Uterus (tissue), 4 donors: ENCODE results near the gene ZNF891. TPM values are rescaled to one million over a fixed set of nuclear protein-coding genes. Genes with fewer than 3 reads are reported as not detected.
A peak's percentile ranks its signal among the peaks of the same experiment; 100 is the strongest.

Source experiments
- DNase-seq, 2 donors: peaks; one replicate each; pipeline ENCODE4 v3.0.0-alpha.2; 2019 to 2020
- H3K27ac ChIP-seq, 2 donors: fragments of 200-600 bp; sonication (generic); 1 replicate in 1 of 2; 2 replicates in 1 of 2; pipeline ENCODE4 v1.5.1; 2016 to 2018
- H3K27me3 ChIP-seq, 2 donors: fragments of 200-600 bp; sonication (generic); one replicate each; pipeline ENCODE4 v1.5.1; 2018 to 2019; ENCODE audit warnings: control low read depth in 1 of 2
- H3K36me3 ChIP-seq, 2 donors: fragments of 200-600 bp; sonication (generic); one replicate each; pipeline ENCODE4 v1.5.1; 2019; ENCODE audit warnings: control low read depth in 1 of 2
- H3K4me1 ChIP-seq, 2 donors: fragments of 200-600 bp; sonication (generic); one replicate each; pipeline ENCODE4 v1.5.1; 2018 to 2019; ENCODE audit warnings: control low read depth in 1 of 2
- H3K4me3 ChIP-seq, 2 donors: fragments of 200-600 bp; sonication (generic); 1 replicate in 1 of 2; 2 replicates in 1 of 2; pipeline ENCODE4 v1.5.1; 2018 to 2019; ENCODE audit warnings: mild to moderate bottlenecking in 1 of 2
- H3K9me3 ChIP-seq, 2 donors: fragments of 200-600 bp; sonication (generic); one replicate each; pipeline ENCODE4 v1.5.1; 2019; ENCODE audit warnings: control low read depth in 1 of 2
- CTCF ChIP-seq, 4 experiments: fragments of 200-600 bp in 2 of 4; fragments of 450-650 bp in 2 of 4; sonication (generic) in 2 of 4; IDR thresholded peaks; one replicate each; pipeline ENCODE4 v1.5.1; 2016 to 2019; ENCODE audit warnings: antibody characterized with exemption in 4 of 4, mild to moderate bottlenecking in 2 of 4, moderate library complexity in 1 of 4
- POLR2A ChIP-seq, 2 donors: fragments of 450-650 bp; IDR thresholded peaks; one replicate each; pipeline ENCODE4 v1.6.1; 2016; ENCODE audit warnings: antibody characterized with exemption in 2 of 2, mild to moderate bottlenecking in 1 of 2, moderate library complexity in 1 of 2
- intact Hi-C: fragments of 100-400 bp; cut with DNase I; formaldehyde crosslinking; loops from one replicate; pipeline ENCODE4 v1.15.1; 2023; ENCODE audit warnings: low total_unique reads
- total RNA-seq, 4 donors: library from RNA; depleted of rRNA in 3 of 4; stranded (reverse); fragments of >200 nt in 3 of 4; gene quantifications; one replicate each; pipeline versions ENCODE4 v1.1.0 to v1.2.4, GENCODE V29; 2014 to 2023
- donor health status: DM: yes; HTN: yes; CAD: no.

The ZNF891 gene
- total RNA-seq, 4 donors from 2014 or later = 4.1 to 9.8 (median 6.8) TPM

- H3K36me3 ChIP-seq = no peaks in the 10 kb centered on the region
- TF ChIP-seq CTCF (IDR thresholded peaks at IDR 0.05) (no peak), POLR2A (IDR thresholded peaks at IDR 0.05) (no peak)
- H3K27me3 ChIP-seq = no peaks in the 10 kb centered on the region
- intact Hi-C loops = loop anchor here (5.0 kb wide), 1 partner anchor 46 kb away; the partner anchor contains the start of gene ZNF84
- DNase-seq = no peak
- H3K4me1 ChIP-seq = no peaks in the 10 kb centered on the region
- no peak overlapping the region for H3K4me3 ChIP-seq
- H3K27ac ChIP-seq = no peak overlapping the region
- peaks cover 0 to 75% of the 10 kb centered on the region in 2 donors for H3K9me3 ChIP-seq
Observed at GRCh38 chr12:133083345-133083744, 46.7 kb downstream of the ZNF891 start.

DNA sequence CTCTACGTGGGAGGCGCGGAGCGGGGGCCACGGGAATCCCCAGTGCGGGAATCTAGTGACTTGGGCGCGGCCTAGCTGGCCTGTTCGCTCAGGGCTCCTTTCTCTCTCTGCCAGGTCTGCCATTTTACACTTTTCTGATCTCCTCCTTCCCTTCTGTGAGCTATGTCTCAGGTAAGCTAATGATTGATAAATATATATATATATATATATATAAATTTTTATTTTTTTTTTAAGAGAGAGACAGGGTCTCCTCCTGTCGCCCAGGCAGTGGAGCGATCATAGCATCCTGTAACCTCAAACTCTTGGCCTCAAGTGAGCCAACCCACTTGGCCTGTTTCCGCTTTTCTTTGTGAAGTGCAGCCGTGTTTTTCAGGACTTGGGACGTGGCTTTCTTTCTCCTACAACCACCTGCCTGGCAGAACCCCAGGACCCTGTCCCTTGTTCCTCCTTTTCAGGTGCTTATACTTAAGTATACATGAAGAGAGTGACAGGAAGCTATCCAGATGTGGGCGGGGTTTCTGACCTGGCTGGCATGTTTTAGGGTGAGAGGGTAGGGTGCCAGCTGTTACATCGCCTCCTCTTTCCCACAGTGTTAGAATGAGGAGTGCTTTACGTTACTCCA lies 48.8 kb downstream of the ZNF891 start:
- Histone ChIP-seq H3K4me3 (peak overlapping the region; percentile 91 to 95), H3K36me3 (no peaks in the 10 kb centered on the region), H3K9me3 (peaks cover 0 to 64% of the 10 kb centered on the region in 2 donors), H3K4me1 (no peaks in the 10 kb centered on the region), H3K27me3 (no peaks in the 10 kb centered on the region), H3K27ac (peak overlapping the region; percentile 96 to 98)
- DNase-seq = peak; percentile 20 to 28
- intact Hi-C loops = loop anchor here (5.0 kb wide), 1 partner anchor 44 kb away; the partner anchor contains the start of gene ZNF84
- TF ChIP-seq POLR2A (IDR thresholded peaks at IDR 0.05) (no peak), CTCF (IDR thresholded peaks at IDR 0.05) (no peak)

GRCh38 chr12:133080368-133081158 lies 49.5 kb downstream of the ZNF891 start, which contains the start of gene ZNF140:
Gene ZNF140 (plus strand): TSS chr12:133080923. CDS start chr12:133081321, 398 bp downstream.
- intact Hi-C loops = loop anchor here (5.0 kb wide), 1 partner anchor 43 kb away; the partner anchor contains the start of gene ZNF84
- Histone ChIP-seq H3K27ac (peak within 1 kb of the TSS; percentile 96 to 98), H3K4me1 (no peaks in the 10 kb centered on the region), H3K27me3 (no peaks in the 10 kb centered on the region), H3K36me3 (no peaks in the 10 kb centered on the region), H3K9me3 (peaks cover 0 to 64% of the 10 kb centered on the region in 2 donors), H3K4me3 (peak within 1 kb of the TSS; percentile 91 to 95)
- TF ChIP-seq POLR2A (IDR thresholded peaks at IDR 0.05) = peak; percentile 22 to 54
- TF ChIP-seq CTCF (IDR thresholded peaks at IDR 0.05) = peak in 3 of 4 experiments; percentile 23 to 57 (median 27)
- peak; percentile 95 to 96 for DNase-seq

- peak; percentile 98 for DNase-seq
- Histone ChIP-seq H3K9me3 (peaks cover 0 to 60% of the 10 kb centered on the region in 2 donors), H3K4me3 (peak overlapping the region; percentile 91 to 95), H3K27me3 (no peaks in the 10 kb centered on the region), H3K4me1 (no peaks in the 10 kb centered on the region), H3K36me3 (no peaks in the 10 kb centered on the region), H3K27ac (peak overlapping the region; percentile 96 to 98)
- peak in 1 of 4 experiments; percentile 0 for TF ChIP-seq CTCF (IDR thresholded peaks at IDR 0.05)
- no peak for TF ChIP-seq POLR2A (IDR thresholded peaks at IDR 0.05)
- intact Hi-C loops = loop anchor here (5.0 kb wide), 1 partner anchor 43 kb away; the partner anchor contains the start of gene ZNF84
Observed at GRCh38 chr12:133080026-133080367, 50.1 kb downstream of the ZNF891 start.

GRCh38 chr12:133073836-133074235 lies 56.2 kb downstream of the ZNF891 start:
- peaks cover 0 to 58% of the 10 kb centered on the region in 2 donors for H3K9me3 ChIP-seq
- no peak overlapping the region for H3K4me3 ChIP-seq
- H3K4me1 ChIP-seq = no peaks in the 10 kb centered on the region
- intact Hi-C loops = no loop called here
- H3K27ac ChIP-seq = no peak overlapping the region
- no peaks in the 10 kb centered on the region for H3K27me3 ChIP-seq
- TF ChIP-seq CTCF (IDR thresholded peaks at IDR 0.05) (no peak), POLR2A (IDR thresholded peaks at IDR 0.05) (no peak)
- DNase-seq = no peak
- H3K36me3 ChIP-seq = no peaks in the 10 kb centered on the region
